ENCODE data around the gene SNX4.
A peak's percentile ranks its signal among the peaks of the same experiment; 100 is the strongest.
"Not testable (repeated sequence)": the region's sequence is repeated elsewhere in the genome, so short reads cannot be mapped to it uniquely, and the experiment has no call there.

Gene SNX4

DNA sequence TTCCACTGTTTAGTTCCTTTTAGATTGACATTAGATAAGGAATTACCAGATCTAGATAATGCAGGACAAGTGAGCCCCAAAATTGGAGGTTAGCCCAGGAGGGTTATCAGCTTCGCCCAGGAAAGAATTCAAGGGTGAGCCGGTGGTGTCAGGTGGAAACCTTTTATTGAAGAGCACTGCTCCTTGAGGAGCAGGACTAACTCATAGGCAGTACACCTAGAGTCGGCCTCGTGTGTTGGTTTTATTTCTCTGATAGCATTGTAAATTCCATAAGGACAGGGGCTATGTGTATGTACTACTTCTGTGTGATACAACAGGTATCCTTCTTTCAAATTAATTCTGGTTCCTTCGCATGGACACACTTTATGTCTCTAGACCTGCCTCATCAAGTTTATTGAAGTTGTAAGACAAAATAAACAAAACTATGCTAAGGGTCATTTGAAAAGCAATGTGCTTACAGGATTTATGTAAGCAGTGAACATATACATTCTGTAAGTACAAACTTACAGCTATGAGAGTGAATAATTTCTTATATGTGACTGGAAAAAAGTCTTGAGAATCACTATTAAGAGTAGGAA is 57.2 kb downstream of the SNX4 start:
- DNase-seq (ENCODE audit: low spot score) = no peak

DNA sequence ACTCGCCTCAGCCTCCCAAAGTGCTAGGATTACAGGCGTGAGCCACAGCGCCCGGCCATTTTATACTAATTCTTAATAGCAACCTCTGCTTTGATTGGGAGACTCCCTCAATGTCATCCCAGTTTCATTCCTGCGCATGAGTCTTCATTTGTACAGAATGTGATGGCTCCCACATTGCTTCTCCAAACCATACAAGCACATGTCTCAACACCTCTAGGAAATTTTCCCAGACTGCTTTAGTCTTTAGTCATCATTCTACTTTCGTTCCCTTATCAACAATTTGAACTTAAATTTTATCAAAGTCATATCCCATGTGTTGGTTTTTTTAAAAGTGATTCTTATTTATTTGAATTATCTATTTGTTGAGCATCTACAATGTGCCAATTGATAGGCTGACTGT is 58.1 kb downstream of the SNX4 start:
- DNase-seq (ENCODE audit: low spot score) = no peak

DNA sequence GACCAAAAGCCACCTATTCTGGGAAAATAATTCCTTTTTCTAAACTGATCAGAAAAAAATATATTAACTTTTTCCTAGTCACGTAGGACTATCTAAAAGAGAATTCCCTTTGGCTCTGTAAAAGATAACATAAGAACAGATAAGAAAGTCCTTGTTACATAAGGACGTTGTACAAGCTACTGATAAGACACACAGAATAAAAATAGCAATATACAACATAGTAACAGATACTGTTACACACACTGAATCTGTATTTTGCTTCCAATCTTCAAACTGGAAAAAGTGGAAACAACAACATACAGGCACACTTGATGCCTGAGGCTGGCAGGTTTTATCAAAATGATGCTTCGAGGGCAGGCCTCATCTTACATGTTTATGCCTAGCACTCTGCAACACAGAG is 59.8 kb downstream of the SNX4 start:
- no peak for DNase-seq (ENCODE audit: low spot score)

DNA sequence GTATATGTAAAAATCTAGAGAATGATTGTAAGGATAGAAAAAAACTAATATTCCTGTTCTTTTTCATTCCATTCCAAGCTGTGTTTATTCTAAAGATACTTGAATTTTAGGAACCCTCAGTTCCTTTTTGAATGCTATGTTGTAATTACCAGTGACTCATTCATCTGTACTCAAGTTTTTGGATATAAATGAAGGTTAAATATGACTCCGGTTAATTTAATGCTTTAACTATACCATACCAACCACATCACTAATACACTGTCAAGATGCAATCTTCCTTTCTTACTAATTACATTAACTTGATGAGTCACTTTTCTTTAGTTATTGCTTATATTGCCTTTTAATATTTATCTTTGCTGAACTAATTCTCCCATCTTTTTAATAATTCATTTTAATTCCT is 76.1 kb downstream of the SNX4 start:
- no peak for DNase-seq (ENCODE audit: low spot score)

DNA sequence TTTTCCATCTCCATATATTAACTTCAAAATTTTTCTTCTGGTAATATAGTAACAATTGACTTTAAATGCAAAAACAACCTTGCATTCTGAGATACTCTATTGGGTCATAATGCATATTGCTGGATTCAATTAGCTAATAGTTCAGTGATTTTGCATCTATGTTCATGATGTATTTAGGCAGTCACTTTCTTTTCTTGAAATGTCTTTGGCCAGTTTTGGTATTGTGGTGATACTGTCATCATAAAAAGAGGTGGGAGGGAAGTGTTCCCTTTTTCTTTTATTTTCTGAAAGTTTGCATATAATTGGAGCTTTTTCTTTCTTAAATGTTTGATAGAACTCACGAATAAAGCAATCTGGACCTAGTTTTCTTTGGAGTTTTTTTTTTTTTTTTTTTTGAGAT is 77.5 kb downstream of the SNX4 start:
- DNase-seq (ENCODE audit: low spot score) = no peak

DNA sequence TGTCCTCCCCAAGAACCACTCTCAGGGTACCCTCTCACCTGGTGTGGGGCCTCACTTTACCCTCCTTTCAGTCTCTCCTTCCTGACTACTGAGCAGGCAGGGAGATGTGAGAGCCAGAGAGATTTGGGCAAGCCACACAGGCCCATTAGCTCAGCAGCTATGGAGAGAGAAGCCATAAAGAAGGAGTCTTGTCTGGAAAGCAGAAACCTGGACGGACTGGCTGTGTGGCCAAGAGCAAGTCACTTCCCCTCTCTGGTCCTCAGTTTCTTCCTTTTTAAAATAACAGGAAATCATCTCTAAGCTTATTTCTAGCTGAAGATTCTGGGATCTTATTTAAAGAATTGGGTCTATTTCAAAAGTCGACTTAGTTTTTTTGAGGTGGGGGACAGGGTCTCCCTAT is 79.0 kb downstream of the SNX4 start:
- no peak for DNase-seq (ENCODE audit: low spot score)

DNA sequence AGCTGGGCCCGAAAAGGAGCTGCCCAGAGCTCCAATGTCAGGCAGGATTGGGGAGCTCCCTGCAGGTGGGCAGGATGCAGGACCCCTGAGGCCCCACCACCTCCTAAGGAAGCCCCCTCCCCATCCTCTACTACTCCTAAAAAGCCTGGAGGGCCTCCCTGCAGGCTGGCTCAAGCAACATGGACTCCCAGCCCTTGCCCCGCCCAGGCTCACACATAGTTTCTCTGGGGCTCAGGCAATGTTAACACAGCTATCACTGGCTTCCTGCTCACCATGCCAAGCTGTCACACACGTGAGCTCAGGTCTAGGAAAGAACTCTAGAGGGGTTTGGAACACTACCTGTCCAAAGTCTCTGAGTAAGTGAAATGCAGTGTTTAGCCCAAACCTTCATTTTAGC is 79.4 kb downstream of the SNX4 start:
- no peak for DNase-seq (ENCODE audit: low spot score)

DNA sequence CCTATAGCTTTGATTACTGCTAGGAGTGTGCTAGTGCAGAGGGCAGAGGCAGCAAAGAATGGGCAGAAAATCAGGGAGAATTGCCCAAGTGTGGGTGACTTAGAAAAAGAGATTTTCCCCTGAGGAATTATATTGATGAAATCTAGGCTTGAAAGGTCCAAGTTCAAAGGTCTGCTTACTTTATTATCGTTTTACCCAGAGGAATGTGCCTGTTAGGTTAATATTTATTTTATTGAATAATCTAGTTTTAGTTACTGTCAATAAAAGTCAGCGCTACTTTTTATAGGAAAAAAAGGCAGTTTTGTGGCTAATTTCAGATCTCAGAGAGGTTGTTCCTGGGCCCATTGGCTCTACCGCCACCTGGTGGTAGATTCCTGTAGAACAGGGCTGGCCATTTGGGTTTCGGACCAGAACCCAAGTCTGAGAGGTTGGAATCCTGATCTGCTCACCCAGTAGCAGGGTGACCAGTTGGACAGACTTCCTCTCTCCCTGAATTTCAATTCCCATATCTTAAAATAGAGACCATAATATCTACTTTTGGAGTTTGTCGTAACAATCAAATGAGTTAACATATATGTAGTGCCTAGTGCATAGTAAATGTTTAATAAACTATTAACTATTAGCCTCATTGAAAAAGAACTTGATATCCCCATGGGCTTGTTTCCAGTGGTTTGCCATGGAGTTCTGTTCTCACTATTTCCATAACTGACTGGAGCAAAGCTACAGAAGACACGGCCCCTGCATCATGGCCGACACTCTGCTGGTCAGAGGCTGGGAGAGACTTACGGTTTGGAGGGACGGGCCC is 82.2 kb downstream of the SNX4 start:
- DNase-seq (ENCODE audit: low spot score) = peak; percentile 11

DNA sequence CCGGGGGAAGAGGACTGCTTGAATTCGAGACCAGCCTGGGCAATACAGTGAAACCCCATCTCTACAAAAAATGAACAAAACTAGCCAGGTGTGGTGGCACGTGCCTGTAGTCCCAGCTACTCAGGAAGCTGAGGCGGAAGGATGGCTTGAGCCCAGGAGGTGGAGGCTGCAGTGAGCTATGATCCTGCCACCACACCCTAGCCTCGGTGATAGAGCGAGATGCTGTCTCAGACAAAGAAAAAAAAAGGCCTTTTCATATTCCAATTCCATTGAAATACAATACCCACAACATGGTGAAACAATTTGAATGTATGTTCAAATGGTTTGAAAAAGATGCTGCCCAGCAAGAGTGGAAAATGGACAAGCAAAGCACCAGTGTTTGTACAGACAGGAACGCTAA is 83.1 kb downstream of the SNX4 start:
- no peak for DNase-seq (ENCODE audit: low spot score)

DNA sequence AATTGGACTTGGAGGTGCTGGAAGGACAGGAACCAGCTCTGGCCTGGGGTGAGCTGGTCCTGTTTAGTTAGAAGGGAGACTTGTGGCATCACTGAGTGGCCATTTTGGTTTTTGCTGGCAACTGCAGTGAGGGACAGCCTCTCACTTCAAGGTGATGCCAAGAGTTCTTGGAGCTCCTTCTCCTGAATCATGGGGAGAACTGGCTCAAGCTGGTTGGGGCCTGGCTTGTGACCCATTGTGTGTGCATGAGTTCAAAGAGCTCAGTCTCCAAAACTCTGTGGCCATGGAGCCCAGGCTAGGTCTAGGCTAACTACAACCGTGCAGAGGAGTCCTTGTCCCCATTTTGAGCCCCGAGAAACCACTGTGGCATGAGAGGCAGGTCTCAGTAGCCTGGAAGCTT is 84.8 kb downstream of the SNX4 start:
- DNase-seq (ENCODE audit: low spot score) = no peak

DNA sequence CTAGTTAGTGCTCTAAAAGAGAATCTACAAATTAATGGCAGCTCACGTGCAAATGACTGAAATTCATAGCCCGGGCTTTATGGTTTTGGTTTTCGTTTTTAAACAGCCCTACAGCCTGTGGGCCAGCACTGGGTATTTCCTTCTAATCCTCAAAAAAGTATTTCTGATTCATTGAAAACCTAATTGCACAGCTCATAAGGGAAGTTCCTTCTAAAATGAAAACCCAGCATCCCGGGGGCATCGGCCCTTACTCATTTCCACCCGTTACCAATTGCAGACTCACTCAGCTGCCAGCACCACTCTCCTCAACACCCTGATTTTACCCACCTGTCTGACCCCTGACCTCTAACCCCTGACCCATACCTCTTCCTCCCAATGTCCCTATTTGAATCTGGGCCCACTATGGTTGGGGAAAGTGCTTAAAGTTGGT is 85.4 kb downstream of the SNX4 start:
- DNase-seq (ENCODE audit: low spot score) = no peak

DNA sequence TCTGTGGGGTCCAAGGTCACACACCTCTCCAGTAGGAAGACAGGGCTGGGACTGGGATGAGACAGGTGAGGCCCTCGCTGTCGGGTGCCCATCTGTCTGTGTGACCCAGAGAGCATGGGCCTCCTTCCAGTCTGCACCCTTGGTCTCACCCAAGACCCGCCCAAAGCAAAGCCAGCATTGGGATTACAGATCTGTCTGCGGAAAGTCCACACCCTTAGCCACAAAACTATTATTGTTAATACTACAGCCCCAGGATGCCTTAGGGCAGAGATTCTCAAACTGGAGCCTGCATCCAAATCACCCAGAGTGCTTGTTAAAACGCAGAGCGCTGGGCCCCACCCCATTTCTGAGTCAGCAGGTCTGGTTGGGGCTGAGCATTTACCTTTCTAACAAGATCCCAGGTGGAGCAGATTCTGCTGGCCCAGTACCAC is 86.4 kb downstream of the SNX4 start:
- peak; percentile 21 for DNase-seq (ENCODE audit: low spot score)

DNA sequence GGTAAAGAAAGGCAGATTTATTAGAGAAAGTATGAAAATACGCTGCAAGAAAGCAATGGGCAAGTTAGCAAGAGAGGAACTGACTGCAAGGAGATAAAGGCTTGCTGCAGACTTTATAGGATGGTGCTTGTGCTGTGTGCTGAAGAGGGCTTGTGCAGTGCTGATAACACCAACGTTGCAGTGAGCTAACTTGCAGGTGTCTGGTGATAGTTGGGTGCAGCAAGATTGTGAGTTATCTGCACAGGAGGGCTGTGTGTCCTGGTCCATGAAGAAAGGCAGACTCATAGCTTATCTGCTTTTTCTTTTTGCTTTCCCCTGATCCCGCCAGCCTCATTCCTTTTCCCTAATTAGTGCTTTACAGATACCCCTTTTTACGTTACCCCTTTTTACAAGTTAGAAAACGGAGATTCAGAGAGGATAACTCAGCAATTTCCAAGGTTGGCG is 86.9 kb downstream of the SNX4 start:
- no peak for DNase-seq (ENCODE audit: low spot score)

DNA sequence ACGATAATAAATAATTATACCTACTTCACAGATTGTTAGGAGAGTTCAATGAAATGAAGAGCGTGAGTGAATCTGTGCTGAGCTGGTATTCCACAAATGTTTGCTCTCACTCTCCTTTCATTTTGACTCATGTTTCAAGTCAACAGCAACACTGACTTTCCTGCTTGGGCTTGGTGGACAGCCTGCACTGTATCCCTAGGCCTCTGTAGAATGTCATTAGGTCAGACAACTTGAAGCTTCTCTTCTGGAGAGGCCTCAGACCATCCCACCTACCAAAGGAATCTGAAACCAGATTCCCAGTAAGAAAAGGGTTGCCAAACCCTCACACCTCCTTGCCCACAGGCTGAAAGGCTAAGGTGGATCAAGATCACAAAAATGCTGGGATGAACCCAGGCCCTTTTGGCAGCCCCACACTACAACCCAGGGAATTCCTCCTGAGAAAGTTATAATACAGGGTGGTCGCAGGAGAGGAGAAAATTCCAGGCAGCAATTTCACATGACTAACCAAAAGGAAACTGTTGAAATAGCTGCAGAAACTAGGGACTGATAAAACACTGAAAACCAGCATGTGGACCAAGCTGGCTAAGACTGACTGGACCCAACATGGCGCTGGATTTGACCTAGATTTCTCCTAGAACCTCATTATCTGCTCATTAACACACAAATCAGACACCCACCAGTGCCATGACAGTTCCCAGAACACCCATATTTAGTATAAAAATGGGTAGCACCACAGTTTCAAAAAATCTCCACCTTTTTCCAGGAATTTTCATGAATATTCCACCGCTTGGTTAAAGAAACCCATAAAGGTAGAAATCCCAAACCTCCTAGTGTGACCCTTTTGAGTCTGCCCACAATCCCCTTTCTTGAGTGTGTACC is 87.9 kb downstream of the SNX4 start:
- DNase-seq (ENCODE audit: low spot score) = no peak

DNA sequence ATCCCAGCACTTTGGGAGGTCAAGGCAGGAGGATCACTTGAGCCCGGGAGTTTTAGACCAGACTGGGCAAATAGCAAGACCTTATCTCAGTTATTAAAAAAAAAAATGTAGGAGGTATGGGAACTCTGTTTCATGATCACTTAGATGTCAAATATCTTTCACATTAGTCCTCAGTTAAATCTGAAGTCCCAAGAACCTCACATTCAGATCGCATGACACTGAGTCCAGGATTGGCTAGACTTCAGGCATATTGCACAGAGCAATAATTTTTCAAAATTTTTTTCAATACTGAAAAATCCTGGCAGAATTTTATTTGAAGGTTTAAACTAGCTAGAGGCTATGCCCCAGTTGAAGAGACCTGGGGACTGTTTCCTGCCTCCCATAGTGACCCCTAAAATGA is 88.6 kb downstream of the SNX4 start:
- DNase-seq (ENCODE audit: low spot score) = no peak

DNA sequence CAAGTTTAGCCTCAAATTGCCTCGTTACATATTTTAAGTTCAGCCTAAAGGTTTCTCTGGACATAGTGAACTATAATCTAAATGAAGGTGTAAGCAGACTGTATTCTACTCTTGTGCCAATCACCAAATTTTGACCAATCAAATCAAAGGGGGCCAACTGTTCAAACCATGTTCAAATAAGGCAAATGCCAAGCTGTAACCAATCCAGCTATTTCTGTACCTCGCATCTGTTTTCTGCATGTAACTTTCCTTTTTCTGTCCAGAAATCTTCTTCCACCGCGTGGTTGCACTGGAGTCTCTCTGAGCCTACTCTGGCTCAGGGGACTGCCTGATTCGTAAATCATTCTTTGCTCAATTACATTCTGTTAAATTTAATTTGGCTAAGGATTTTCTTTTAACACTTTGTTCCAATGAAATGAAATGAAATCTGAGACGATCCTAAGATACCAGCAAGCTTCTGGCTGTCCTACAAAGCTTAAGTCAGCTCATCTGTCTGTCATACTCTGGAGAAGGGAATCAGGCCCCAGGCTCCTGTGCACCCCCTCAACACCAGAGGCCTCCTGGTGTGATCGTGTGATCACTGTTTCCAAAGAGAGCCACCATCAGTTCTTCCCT is 91.7 kb downstream of the SNX4 start:
- no peak for DNase-seq (ENCODE audit: low spot score)

DNA sequence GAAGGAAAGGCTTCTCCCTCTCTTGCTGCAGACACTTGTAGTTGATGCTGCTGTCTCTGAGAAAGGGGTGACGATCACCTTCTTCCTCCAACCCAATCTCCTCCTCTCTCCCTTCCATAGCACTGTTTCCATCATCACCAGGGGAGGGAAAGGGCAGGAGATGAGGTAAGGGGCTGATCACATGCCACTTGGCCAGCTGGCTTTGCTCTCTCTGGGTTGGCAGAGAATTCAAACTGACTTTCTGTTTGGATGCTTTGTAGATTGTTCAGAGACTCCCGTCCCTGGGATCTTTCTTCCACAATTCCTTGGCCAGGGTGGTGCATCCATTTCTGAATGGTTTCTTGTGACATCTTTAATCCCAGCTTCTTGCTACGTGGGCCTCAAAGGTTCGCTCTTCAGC is 101.7 kb downstream of the SNX4 start:
- DNase-seq (ENCODE audit: low spot score) = no peak

DNA sequence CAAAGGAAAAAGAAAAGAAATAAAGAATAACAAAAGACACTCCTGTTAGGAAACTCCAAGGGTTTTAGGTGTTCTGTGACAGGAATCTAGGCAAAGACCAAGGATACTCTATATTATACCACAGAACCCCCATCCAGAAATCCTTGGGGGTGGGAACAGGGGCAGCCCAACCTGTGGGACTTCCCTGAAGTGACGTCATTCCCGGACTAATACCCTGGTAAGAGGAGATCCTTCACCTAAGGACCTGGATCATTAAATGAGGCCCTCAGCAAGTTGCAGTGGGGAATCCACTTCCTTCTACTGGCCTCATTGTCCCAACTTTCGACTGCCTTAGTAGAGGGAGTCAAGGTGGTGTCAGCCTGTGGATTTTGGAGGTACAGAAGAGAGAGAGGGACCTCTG is 103.8 kb downstream of the SNX4 start:
- DNase-seq (ENCODE audit: low spot score) = no peak

DNA sequence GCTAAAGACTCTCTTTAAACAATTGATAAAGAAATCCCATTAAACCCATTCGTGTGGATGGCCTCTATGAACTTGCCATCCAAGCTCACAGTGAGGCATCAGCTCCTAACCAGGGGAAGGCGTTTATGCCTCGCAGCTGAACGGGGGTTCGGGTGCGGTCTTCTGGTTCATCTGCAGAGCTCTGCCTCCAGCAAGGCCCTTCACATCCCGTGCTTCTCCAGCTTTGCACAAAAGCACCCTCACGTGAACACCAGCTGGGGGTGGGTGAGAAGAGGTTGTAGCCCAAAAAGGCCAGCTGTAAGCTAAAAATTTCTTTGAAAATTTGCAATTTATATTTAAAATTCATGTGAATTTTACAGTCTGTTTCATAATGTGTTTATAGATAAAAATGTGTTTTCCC is 105.3 kb downstream of the SNX4 start:
- DNase-seq (ENCODE audit: low spot score) = no peak

DNA sequence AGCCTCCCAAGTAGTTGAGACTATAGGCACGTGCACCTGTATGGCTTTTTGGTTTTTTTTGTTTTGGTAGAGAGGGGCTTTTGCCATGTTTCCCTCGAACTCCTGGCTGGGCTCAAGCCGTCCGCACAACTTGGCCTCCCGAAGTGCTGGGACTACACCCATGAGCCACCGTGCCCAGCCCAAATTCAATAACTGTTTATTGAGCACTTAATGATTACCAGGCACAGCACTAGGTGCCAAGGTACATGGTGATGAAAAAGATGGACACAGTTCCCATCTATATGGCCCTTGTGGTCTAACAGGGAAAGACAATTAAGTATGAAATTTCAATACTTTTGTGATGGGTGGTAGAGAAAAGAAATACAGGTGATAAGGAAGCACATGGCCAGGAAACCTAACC is 109.1 kb downstream of the SNX4 start:
- no peak for DNase-seq (ENCODE audit: low spot score)

DNA sequence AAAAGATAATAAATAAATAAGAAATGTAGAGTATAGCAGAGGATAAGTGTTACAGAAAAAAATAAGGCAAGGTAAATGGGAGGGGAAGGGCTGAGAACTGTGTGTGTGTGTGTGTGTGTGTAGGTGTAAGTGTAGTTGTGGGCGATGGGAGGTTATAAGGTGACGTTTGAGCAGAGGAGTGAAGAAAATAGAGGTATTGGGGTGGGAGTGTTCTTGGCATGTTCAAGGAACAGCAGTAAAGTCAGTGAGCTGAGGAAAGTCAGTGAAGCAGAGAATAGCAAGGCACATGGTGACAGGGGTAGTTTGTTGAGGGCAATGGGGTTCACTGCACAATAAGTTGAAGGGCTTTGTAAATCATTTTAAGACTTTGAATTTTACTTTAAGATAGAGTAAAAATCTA is 113.9 kb downstream of the SNX4 start:
- DNase-seq (ENCODE audit: low spot score) = no peak

DNA sequence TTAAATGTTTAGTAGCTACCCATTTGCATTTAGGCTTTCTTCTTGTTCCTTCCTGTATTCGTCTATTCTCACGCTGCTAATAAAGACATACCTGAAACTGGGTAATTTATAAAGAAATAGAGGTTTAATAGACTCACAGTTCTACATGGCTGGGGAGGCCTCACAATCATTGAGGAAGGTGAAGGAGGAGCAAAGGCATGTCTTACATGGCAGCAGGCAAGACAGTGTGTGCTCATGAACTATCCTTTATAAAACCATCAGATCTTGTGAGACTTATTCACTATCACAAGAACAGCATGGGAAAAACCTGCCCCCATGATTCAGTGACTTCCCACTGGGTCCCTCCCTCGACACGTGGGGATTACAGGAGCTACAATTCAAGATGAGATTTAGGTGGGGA is 114.5 kb downstream of the SNX4 start:
- DNase-seq (ENCODE audit: low spot score) = not testable (repeated sequence)

DNA sequence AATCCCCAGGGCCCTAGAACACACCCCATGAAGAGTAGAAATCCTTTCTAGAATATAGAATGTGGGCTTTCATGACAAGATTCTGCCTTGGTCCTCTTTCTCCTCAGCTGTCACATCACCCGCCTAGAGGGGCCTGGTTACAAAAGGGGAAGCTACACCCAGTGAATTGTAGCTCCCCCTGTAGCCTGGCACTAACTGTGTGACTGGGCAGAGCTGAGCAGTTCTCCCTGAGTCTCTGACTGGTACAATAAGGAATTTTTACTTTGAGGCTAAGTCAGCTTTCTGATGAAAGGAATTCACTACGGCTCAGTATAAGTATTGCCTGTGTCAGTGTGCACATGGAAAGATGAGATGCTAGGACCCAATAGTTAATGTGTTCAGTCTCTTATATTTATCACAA is 116.2 kb downstream of the SNX4 start:
- no peak for DNase-seq (ENCODE audit: low spot score)
